Subcutaneous preadipocyte (primary cell): ENCODE data around the gene SCN4A. TPM values are rescaled to one million over a fixed set of nuclear protein-coding genes. Genes with fewer than 3 reads are reported as not detected.

Source experiments
- small RNA-seq: library from RNA; depleted of rRNA; stranded (forward); fragments of <200 nt; gene quantifications from one replicate; pipeline ENCODE3, GENCODE V24; 2012
- total RNA-seq: library from RNA; depleted of rRNA; stranded (reverse); fragments of >200 nt; gene quantifications from 2 replicates; pipeline ENCODE4 v1.2.3, GENCODE V29; 2012

The SCN4A gene
- under 0.01 TPM in 1 of 2 replicates, not detected in the other for total RNA-seq

DNA sequence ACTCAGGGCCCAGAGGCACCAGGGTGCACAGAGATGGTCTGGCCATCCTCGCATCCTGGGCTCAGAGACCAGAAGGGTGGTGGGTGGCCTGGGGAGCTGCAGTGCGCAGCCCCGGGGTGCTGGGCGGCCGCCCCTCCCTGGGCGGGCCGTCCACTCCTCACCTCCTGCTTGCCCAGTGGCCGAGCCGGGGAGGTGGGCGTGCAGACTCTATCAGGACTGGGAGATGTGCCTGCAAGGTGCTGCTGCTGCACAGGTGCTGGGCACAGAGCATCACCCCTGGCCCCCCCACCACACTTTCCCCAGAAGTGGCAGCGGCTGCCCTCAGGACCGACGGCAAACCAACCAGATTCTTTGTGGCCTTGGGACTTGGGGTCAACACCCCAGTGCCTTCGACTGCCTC is at the start of gene SCN4A:
TSS of gene SCN4A (minus strand) at position 123 of the 400 bp plus-strand sequence. CDS start at position 46, 77 bp downstream.

GRCh38 chr17:64020056-64020766 is 47.5 kb upstream of the SCN4A start, which contains the start of gene ICAM2:
Gene ICAM2 (minus strand): TSS chr17:64020633. CDS start chr17:64006691, 13,942 bp downstream.

GRCh38 chr17:63998050-63998720 is 25.5 kb upstream of the SCN4A start, which contains the start of gene PRR29:
Gene PRR29 (plus strand): TSS chr17:63998351. CDS start chr17:63998365, 14 bp downstream.

DNA sequence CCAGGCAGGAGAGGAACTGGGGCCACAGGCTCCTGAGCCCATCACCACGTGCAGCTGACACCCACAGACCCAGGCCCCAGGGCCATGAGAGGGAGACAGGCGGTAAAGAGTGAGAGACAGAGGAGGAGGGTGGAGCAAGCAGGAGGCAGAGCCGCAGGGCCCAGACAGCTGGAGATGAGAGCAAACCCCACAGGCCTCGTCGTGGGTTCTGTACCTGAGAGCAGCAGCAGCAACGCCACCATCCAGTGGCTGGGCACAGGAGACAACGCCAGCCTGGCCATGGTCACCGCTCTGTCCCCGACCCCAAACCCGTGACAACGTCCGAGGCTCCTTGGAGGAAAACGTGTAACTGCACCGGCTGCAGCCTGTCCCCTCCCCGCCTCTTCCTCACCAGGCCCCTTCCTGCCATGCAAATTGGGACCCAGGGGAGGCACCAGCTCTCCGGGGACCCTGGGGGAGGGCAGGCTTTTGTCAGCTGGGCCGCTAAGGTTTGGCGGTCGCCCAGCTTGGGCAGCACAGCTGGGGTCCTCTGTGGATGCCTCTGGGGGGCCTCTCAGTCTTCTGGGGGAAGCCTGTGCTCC is 40.6 kb downstream of the SCN4A start, which contains the start of gene CD79B:
TSS of gene CD79B (minus strand) at position 351 of the 581 bp plus-strand sequence. CDS start at position 281, 70 bp downstream.

DNA sequence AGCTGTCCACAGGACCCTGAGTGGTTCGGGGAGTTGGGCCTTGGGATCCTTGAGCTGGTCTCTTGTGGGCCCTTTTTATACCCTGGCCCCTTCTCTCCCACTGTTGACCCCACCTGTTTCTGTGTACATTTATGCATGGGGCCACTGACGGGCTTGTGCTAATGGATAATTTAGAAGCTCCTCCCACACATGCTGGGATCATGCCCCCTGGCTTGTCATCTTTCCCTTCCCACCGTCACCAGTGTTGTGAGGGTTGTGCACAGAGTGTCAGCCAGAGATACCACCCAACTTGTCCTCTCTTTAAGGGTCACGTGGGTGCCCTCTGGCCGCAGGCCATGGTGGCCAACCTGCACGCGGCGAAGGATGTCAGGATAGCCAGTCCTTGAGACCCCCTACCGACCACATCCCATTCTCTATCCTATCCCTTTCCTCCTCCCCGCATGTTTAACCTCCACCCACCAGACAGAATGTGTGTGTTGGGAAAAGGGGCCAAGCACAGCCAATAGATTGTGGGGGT is 53.9 kb downstream of the SCN4A start, which contains the start of gene GH1:
TSS of gene GH1 (minus strand) at position 51 of the 517 bp plus-strand sequence. CDS start 63 bp downstream, outside the sequence.

DNA sequence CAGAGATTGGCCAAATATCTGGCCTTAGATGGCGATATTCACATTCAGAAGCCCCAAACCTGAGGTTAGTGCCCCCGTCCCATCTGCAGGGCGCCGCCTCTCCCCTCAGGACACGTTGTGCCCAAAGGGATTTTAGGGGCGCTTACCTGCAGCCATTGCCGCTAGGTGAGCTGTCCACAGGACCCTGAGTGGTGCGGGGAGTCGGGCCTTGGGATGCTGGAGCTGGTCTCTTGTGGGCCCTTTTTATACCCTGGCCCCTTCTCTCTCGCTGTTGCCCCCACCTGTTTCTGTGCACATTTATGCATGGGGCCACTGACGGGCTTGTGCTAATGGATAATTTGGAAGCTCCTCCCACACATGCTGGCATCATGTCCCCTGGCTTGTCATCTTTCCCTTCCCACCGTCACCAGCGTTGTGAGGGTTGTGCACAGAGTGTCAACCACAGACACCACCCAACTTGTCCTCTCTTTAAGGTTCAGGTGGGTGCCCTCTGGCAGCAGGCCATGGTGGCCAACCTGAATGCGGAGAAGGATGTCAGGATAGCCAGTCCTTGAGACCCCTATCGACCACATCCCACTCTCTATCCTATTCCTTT is 61.6 kb downstream of the SCN4A start, which contains the start of gene CSHL1:
TSS of gene CSHL1 (minus strand) at position 218 of the 595 bp plus-strand sequence. CDS start at position 156, 62 bp downstream.

GRCh38 chr17:63896524-63897354 is 76.0 kb downstream of the SCN4A start, which contains the start of gene CSH1:
Gene CSH1 (minus strand): TSS chr17:63896574. CDS start chr17:63896511, 63 bp downstream.

Small RNA genes within 50 kb of the gene (small RNA-seq; reads per million reads assigned to genes)
- not detected for gene AC127029.1
- not detected for gene GH1

Other genes starting within 250 kb of the SCN4A start
- gene STRADA, start 231.1 kb downstream of the SCN4A start, total RNA-seq = 28.3 and 29.1 TPM in 2 replicates
- 62.5 and 66.7 TPM in 2 replicates for gene CCDC47, start 199.3 kb downstream of the SCN4A start, total RNA-seq
- gene DDX42, start 198.7 kb downstream of the SCN4A start, total RNA-seq = 55.9 and 65.3 TPM in 2 replicates
- 48.9 and 56.6 TPM in 2 replicates for gene PSMC5, start 145.5 kb downstream of the SCN4A start, total RNA-seq
- 56.6 and 64.7 TPM in 2 replicates for gene FTSJ3, start 145.3 kb downstream of the SCN4A start, total RNA-seq
- 142 and 174 TPM in 2 replicates for gene SMARCD2, start 130.2 kb downstream of the SCN4A start, total RNA-seq
- not detected in 2 replicates for gene CSH2, start 99.2 kb downstream of the SCN4A start, total RNA-seq
- not detected in 2 replicates for gene GH2, start 91.0 kb downstream of the SCN4A start, total RNA-seq
- not detected in 2 replicates for gene CSH1, start 76.3 kb downstream of the SCN4A start, total RNA-seq
- gene CSHL1, start 61.7 kb downstream of the SCN4A start, total RNA-seq = not detected in 2 replicates
- not detected in 2 replicates for gene GH1, start 54.1 kb downstream of the SCN4A start, total RNA-seq
- gene CD79B, start 40.6 kb downstream of the SCN4A start, total RNA-seq = 0.39 TPM in 1 of 2 replicates, not detected in the other
- 0.73 and 2.0 TPM in 2 replicates for gene PRR29, start 25.4 kb upstream of the SCN4A start, total RNA-seq
- 15.1 and 33.0 TPM in 2 replicates for gene ICAM2, start 47.7 kb upstream of the SCN4A start, total RNA-seq
- 4.8 and 6.5 TPM in 2 replicates for gene ERN1, start 157.2 kb upstream of the SCN4A start, total RNA-seq